Activated B cell treated with CpG ODN at 0.5 μM for 24 hours (primary cell): ENCODE measurements around the gene ALKBH7. TPM values are rescaled to one million over a fixed set of nuclear protein-coding genes. Genes with fewer than 3 reads are reported as not detected.
"Not testable (repeated sequence)": the region's sequence is repeated elsewhere in the genome, so short reads cannot be mapped to it uniquely, and the experiment has no call there.

Source experiments
- ATAC-seq: fragments of 200-7000 bp; cut with Tn5 transposase; one replicate; pipeline ENCODE4 v1.10.0; 2021; ENCODE audit warnings: low read depth, mild to moderate bottlenecking, moderate library complexity
- CTCF ChIA-PET: fragments of 350-600 bp; sonication (Branson Sonifier 250); formaldehyde crosslinking; loops from one replicate; lab custom pipeline; 2021; ENCODE audit warnings: antibody characterized with exemption; lab: Charles Lee
- POLR2A ChIA-PET: fragments of 350-600 bp; sonication (Branson Sonifier 250); formaldehyde crosslinking; loops from one replicate; lab custom pipeline; 2021; ENCODE audit warnings: antibody characterized with exemption; lab: Charles Lee
- DNase-seq: peaks from one replicate; pipeline ENCODE4 v3.0.0; 2022
- H3K27ac Mint-ChIP-seq: one replicate; pipeline ENCODE4 v1.8.0; 2020; ENCODE audit warnings: mixed read lengths
- H3K27me3 Mint-ChIP-seq: one replicate; pipeline ENCODE4 v1.8.0; 2021; ENCODE audit warnings: mixed read lengths
- H3K36me3 Mint-ChIP-seq: one replicate; pipeline ENCODE4 v1.8.0; 2021; ENCODE audit warnings: low read depth, mixed read lengths
- H3K4me1 Mint-ChIP-seq: one replicate; pipeline ENCODE4 v1.8.0; 2021; ENCODE audit warnings: mixed read lengths
- H3K4me3 Mint-ChIP-seq: one replicate; pipeline ENCODE4 v1.8.0; 2020; ENCODE audit warnings: mild to moderate bottlenecking, mixed read lengths
- H3K9me3 Mint-ChIP-seq: one replicate; pipeline ENCODE4 v1.8.0; 2020; ENCODE audit warnings: mixed read lengths
- intact Hi-C: fragments of 100-400 bp; cut with micrococcal nuclease; formaldehyde crosslinking; loops from one replicate; pipeline ENCODE4 v1.15.1; 2024
- total RNA-seq: library from RNA; stranded (reverse); gene quantifications from 2 replicates; pipeline ENCODE4 v1.2.3, GENCODE V29; 2022
- TF ChIP-seq, protein P1 (sequence below): fragments of 200-600 bp; IDR thresholded peaks from one replicate; pipeline ENCODE4 v1.8.0; 2022; ENCODE audit warnings: antibody characterized with exemption, mild to moderate bottlenecking

The ALKBH7 gene
- total RNA-seq, 1 donor from 2014 or later: 48.4 TPM

DNA sequence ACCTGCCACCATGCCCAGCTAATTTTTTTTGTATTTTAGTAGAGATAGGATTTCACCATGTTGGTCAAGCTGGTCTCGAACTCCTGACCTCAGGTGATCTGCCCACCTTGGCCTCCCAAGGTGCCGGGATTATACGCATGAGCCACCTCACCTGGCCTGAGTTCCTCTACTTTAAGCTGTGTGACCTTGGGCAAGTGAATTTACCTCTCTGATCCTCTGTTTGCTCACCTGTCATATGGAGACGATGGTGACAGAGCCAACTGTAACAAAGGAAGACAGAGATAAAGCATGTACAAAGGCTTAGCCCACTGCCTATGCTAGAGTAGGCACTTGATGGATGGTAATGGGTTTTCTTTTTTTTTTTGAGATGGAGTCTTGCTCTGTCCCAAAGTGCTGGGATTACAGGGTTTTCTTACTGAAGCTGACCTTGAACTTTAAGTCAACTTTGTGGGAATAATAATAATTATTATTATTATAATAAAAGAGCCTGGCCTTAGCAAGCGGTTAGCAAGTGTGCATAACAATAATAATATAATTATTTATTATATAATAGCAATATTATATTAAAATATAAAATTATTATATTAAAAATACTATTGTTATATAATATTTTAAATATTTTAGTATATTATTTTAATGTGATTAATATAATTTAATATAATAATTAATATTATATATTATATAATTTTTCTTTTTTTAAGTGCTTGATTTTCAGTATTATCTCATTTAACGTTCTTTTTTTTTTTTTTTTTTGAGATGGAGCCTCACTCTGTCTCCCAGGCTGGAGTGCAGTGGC is 37.9 kb upstream of the ALKBH7 start:
- POLR2A ChIA-PET: no interaction called here

DNA sequence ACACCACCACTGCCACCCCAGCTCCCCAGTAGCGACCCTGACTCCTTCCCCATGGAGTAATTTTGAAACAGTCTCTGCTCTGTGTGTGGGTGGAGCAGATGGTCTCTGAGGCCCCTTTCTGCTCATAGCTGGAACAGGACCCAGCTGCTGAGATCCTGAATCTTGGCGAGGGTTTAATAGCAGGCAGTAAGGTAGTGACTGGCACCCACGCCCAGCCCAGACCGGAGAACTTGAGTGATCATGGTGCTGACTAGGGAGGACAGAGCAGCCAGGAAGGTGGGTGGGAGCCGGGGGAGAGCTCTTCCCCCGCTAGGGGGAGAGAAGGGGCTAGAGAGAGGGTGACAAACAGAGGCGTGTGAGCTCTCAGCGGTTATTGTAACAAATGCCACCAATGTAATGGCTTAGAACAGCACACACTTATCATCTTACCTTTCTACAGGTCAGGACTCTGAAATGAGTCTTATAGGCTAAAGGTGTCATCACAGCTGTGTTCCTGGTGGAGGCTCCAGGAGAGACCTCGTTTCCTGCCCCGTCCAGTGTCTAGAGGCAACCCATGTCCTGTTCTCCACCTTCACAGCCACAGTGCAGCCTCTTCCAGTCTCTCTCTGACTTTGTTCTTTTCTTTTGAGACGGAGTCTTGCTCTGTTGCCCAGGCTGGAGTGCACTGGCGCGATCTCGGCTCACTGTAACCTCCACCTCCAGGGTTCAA is 31.9 kb upstream of the ALKBH7 start:
- Mint-ChIP-seq H3K9me3 (no peaks in the 10 kb centered on the region), H3K27ac (no peak overlapping the region), H3K4me3 (no peak overlapping the region), H3K36me3 (no peaks in the 10 kb centered on the region), H3K4me1 (peaks cover 5% of the 10 kb centered on the region), H3K27me3 (no peaks in the 10 kb centered on the region)
- DNase-seq: no peak
- CTCF ChIA-PET: no interaction called here
- POLR2A ChIA-PET: no interaction called here
- TF ChIP-seq, protein P1, sequence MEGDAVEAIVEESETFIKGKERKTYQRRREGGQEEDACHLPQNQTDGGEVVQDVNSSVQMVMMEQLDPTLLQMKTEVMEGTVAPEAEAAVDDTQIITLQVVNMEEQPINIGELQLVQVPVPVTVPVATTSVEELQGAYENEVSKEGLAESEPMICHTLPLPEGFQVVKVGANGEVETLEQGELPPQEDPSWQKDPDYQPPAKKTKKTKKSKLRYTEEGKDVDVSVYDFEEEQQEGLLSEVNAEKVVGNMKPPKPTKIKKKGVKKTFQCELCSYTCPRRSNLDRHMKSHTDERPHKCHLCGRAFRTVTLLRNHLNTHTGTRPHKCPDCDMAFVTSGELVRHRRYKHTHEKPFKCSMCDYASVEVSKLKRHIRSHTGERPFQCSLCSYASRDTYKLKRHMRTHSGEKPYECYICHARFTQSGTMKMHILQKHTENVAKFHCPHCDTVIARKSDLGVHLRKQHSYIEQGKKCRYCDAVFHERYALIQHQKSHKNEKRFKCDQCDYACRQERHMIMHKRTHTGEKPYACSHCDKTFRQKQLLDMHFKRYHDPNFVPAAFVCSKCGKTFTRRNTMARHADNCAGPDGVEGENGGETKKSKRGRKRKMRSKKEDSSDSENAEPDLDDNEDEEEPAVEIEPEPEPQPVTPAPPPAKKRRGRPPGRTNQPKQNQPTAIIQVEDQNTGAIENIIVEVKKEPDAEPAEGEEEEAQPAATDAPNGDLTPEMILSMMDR: no peak
- intact Hi-C loops: no loop called here
- ATAC-seq: no peak

More for the DNA sequence above, 37.9 kb upstream of the ALKBH7 start:
- no peaks in the 10 kb centered on the region for H3K27me3 Mint-ChIP-seq
- H3K27ac Mint-ChIP-seq: no peak overlapping the region
- H3K4me3 Mint-ChIP-seq: no peak overlapping the region
- no peak for DNase-seq
- TF ChIP-seq, protein P1: no peak
- intact Hi-C loops: no loop called here
- no peak for ATAC-seq
- H3K4me1 Mint-ChIP-seq: no peaks in the 10 kb centered on the region
- CTCF ChIA-PET: no interaction called here
- no peaks in the 10 kb centered on the region for H3K36me3 Mint-ChIP-seq
- no peaks in the 10 kb centered on the region for H3K9me3 Mint-ChIP-seq

DNA sequence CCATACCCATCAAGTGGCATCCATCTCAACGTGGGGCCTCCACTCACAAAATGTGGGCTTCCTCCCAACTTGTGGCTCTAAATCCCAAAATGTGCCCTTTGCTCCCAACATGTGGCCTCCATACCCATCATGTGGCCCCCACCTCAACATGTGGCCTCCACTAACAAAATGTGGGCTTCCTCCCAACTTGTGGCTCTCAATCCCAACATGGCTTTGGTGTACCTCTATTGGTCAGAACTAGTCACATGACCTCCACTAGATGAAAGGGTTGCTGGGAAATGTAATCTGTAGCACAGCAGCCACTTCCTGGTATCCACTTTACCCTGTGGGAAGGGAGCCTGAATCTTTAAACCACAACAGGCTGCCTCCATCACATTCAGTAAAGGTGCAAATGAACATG is 29.1 kb upstream of the ALKBH7 start:
- POLR2A ChIA-PET: no interaction called here
- ATAC-seq: no peak

DNA sequence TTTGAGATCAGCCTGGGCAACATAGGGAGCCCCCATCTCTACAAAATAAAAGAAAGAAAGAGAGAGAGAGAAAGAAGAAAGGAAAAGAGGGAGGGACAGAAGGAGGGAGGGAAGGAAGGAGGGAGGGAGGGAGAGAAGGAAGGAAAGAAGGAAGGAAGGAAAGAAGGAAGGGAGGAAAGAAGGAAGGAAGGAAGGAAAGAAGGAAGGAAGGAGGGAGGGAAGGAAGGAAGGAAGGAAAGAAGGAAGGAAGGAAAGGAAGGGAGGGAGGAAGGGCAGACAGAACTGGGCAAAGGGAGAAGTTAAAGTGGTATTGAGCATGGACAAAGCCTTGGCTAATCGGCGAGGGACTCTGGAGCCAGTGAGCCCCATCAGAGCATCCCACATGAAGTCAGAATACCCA is 23.3 kb upstream of the ALKBH7 start:
- intact Hi-C loops, H3K36me3 Mint-ChIP-seq, POLR2A ChIA-PET, H3K4me1 Mint-ChIP-seq, DNase-seq, ATAC-seq, H3K27ac Mint-ChIP-seq, H3K4me3 Mint-ChIP-seq, H3K9me3 Mint-ChIP-seq, CTCF ChIA-PET, H3K27me3 Mint-ChIP-seq: not testable (repeated sequence)

More for the DNA sequence above, 29.1 kb upstream of the ALKBH7 start:
- no peak for DNase-seq
- CTCF ChIA-PET: no interaction called here
- Mint-ChIP-seq H3K27me3 (no peaks in the 10 kb centered on the region), H3K36me3 (no peaks in the 10 kb centered on the region), H3K9me3 (no peaks in the 10 kb centered on the region), H3K27ac (no peak overlapping the region), H3K4me3 (no peak overlapping the region), H3K4me1 (peaks cover 5% of the 10 kb centered on the region)
- TF ChIP-seq, protein P1: no peak
- intact Hi-C loops: no loop called here

DNA sequence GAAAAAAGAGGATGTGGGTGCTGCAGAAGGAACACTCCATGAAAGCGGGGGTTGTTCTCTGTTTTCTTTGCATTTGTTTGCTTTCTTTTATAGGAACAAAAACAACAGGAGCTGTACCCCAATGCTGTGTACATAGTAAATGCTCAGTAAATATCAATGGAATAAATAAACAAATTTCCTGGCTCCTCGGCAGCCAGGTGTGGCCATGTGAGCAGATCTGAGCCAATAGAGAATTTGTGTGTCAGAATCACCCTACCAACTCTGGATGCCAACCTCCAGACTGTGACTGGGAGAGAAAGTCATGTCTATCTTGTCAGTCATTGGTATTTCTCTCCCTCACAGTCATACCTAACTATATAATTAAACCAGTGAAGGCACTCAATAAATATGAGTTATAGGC is 21.9 kb upstream of the ALKBH7 start:
- Mint-ChIP-seq H3K27ac (no peak overlapping the region), H3K4me1 (no peaks in the 10 kb centered on the region), H3K27me3 (no peaks in the 10 kb centered on the region), H3K9me3 (peaks cover 2% of the 10 kb centered on the region), H3K36me3 (no peaks in the 10 kb centered on the region), H3K4me3 (no peak overlapping the region)
- ChIA-PET POLR2A (no interaction called here), CTCF (no interaction called here)
- TF ChIP-seq, protein P1: no peak
- DNase-seq (no peak), ATAC-seq (no peak)
- intact Hi-C loops: no loop called here
